ENCODE data around the gene CPNE4.

Gene CPNE4

GRCh38 chr3:131789188-131789587 is 245.6 kb downstream of the CPNE4 start:
- no peaks in the 10 kb centered on the region for H3K9me3 Mint-ChIP-seq
- no peak for TF ChIP-seq CTCF (IDR thresholded peaks at IDR 0.05; ENCODE audit: unreplicated experiment in 3 of 3)
- H3K27ac Mint-ChIP-seq: no peak overlapping the region

GRCh38 chr3:131786386-131786785 is 248.4 kb downstream of the CPNE4 start:
- no peak overlapping the region for H3K27ac Mint-ChIP-seq
- no peak for TF ChIP-seq CTCF (IDR thresholded peaks at IDR 0.05; ENCODE audit: unreplicated experiment in 3 of 3)
- H3K4me1 Mint-ChIP-seq: no peaks in the 10 kb centered on the region
- no peaks in the 10 kb centered on the region for H3K36me3 Mint-ChIP-seq (ENCODE audit: low read depth)
- no peak overlapping the region for H3K4me3 Mint-ChIP-seq
- H3K27me3 Mint-ChIP-seq (ENCODE audit: low read depth): no peaks in the 10 kb centered on the region
- no peaks in the 10 kb centered on the region for H3K9me3 Mint-ChIP-seq

More at GRCh38 chr3:131789188-131789587, 245.6 kb downstream of the CPNE4 start:
- Mint-ChIP-seq H3K4me1 (no peaks in the 10 kb centered on the region), H3K27me3 (ENCODE audit: low read depth) (peaks cover 4% of the 10 kb centered on the region), H3K4me3 (no peak overlapping the region), H3K36me3 (ENCODE audit: low read depth) (no peaks in the 10 kb centered on the region)

- no peaks in the 10 kb centered on the region for H3K36me3 Mint-ChIP-seq (ENCODE audit: low read depth)
- H3K27ac Mint-ChIP-seq: no peak overlapping the region
- H3K4me3 Mint-ChIP-seq: no peak overlapping the region
- no peak for TF ChIP-seq CTCF (IDR thresholded peaks at IDR 0.05; ENCODE audit: unreplicated experiment in 3 of 3)
- no peaks in the 10 kb centered on the region for H3K4me1 Mint-ChIP-seq
- H3K27me3 Mint-ChIP-seq (ENCODE audit: low read depth): no peaks in the 10 kb centered on the region
- peaks cover 11% of the 10 kb centered on the region for H3K9me3 Mint-ChIP-seq
Observed at GRCh38 chr3:131782751-131783150, 252.1 kb downstream of the CPNE4 start.

GRCh38 chr3:131778526-131778925 is 256.3 kb downstream of the CPNE4 start:
- Mint-ChIP-seq H3K9me3 (peaks cover 14% of the 10 kb centered on the region), H3K4me1 (no peaks in the 10 kb centered on the region), H3K27me3 (ENCODE audit: low read depth) (peaks cover 3% of the 10 kb centered on the region), H3K27ac (no peak overlapping the region), H3K36me3 (ENCODE audit: low read depth) (no peaks in the 10 kb centered on the region), H3K4me3 (no peak overlapping the region)
- TF ChIP-seq CTCF (IDR thresholded peaks at IDR 0.05; ENCODE audit: unreplicated experiment in 3 of 3): no peak

- Mint-ChIP-seq H3K4me1 (no peaks in the 10 kb centered on the region), H3K4me3 (no peak overlapping the region), H3K9me3 (peaks cover 14% of the 10 kb centered on the region), H3K36me3 (ENCODE audit: low read depth) (no peaks in the 10 kb centered on the region), H3K27ac (no peak overlapping the region), H3K27me3 (ENCODE audit: low read depth) (peaks cover 3% of the 10 kb centered on the region)
- TF ChIP-seq CTCF (IDR thresholded peaks at IDR 0.05; ENCODE audit: unreplicated experiment in 3 of 3): no peak
Observed at GRCh38 chr3:131775650-131776049, 259.2 kb downstream of the CPNE4 start.

GRCh38 chr3:131772269-131773026 is 262.4 kb downstream of the CPNE4 start:
- TF ChIP-seq CTCF (IDR thresholded peaks at IDR 0.05; ENCODE audit: unreplicated experiment in 3 of 3): no peak
- peaks cover 8% of the 10 kb centered on the region for H3K4me1 Mint-ChIP-seq
- no peaks in the 10 kb centered on the region for H3K36me3 Mint-ChIP-seq (ENCODE audit: low read depth)
- peaks cover 2% of the 10 kb centered on the region for H3K9me3 Mint-ChIP-seq
- no peak overlapping the region for H3K4me3 Mint-ChIP-seq
- H3K27me3 Mint-ChIP-seq (ENCODE audit: low read depth): peaks cover 3% of the 10 kb centered on the region
- no peak overlapping the region for H3K27ac Mint-ChIP-seq

All from nephron (organoid).